Ishikawa (cell line): ENCODE measurements around the gene NKX6-1.

Experiments used
- CREB1 ChIP-seq: IDR thresholded peaks from 2 replicates; pipeline ENCODE4 v1.6.1; 2012; ENCODE audit warnings: low read depth
- EGR1 ChIP-seq: IDR thresholded peaks from 2 replicates; pipeline ENCODE4 v1.6.1; 2012
- EP300 ChIP-seq: IDR thresholded peaks from 2 replicates; pipeline ENCODE4 v1.6.1; 2012; ENCODE audit warnings: borderline replicate concordance
- FOXM1 ChIP-seq: IDR thresholded peaks from 2 replicates; pipeline ENCODE4 v1.6.1; 2012; ENCODE audit warnings: low read depth, borderline replicate concordance
- NFIC ChIP-seq: IDR thresholded peaks from 2 replicates; pipeline ENCODE4 v1.6.1; 2012
- RAD21 ChIP-seq: IDR thresholded peaks from 2 replicates; pipeline ENCODE4 v1.6.1; 2012; ENCODE audit warnings: low read depth
- TAF1 ChIP-seq: IDR thresholded peaks from 2 replicates; pipeline ENCODE4 v1.6.1; 2012; ENCODE audit warnings: low read depth, mild to moderate bottlenecking
- TCF12 ChIP-seq: IDR thresholded peaks from 2 replicates; pipeline ENCODE4 v1.6.1; 2012; ENCODE audit warnings: low read depth
- TEAD4 ChIP-seq: IDR thresholded peaks from 2 replicates; pipeline ENCODE4 v1.6.1; 2012
- TF ChIP-seq, protein P1 (sequence below): IDR thresholded peaks from 2 replicates; pipeline ENCODE4 v1.6.1; 2012; ENCODE audit warnings: low read depth, mild to moderate bottlenecking
- TF ChIP-seq, protein P2 (sequence below): IDR thresholded peaks from 2 replicates; pipeline ENCODE4 v1.6.1; 2012

DNA sequence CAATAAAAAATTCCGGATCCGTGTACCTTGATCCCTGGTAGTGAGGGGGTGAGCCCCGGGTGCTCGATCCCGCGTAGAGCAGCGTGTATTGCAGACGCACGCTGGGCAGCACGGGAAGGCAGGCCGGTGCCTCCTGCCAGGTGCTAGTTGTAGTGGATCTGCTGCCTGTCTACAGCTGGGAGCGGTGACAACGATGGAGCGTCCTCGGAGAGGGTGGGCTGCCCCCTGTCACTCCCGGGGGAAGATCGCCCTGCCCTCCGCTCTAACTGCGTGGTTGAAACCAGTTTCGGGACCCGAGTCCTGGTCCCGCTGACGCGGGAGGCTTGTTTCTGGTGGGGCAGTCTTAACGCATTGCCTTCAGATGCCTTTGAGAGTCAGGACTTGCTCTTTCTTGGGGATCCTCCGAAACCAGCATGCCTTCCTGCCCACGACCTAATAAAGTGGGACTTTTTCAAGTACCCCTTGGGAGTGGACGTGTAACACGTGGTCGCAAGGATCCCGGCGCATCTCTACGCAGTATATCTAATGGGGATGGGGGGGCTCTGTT, 2.7 kb upstream of the NKX6-1 start:
- TF ChIP-seq FOXM1, result no peak
- TF ChIP-seq, protein P1, sequence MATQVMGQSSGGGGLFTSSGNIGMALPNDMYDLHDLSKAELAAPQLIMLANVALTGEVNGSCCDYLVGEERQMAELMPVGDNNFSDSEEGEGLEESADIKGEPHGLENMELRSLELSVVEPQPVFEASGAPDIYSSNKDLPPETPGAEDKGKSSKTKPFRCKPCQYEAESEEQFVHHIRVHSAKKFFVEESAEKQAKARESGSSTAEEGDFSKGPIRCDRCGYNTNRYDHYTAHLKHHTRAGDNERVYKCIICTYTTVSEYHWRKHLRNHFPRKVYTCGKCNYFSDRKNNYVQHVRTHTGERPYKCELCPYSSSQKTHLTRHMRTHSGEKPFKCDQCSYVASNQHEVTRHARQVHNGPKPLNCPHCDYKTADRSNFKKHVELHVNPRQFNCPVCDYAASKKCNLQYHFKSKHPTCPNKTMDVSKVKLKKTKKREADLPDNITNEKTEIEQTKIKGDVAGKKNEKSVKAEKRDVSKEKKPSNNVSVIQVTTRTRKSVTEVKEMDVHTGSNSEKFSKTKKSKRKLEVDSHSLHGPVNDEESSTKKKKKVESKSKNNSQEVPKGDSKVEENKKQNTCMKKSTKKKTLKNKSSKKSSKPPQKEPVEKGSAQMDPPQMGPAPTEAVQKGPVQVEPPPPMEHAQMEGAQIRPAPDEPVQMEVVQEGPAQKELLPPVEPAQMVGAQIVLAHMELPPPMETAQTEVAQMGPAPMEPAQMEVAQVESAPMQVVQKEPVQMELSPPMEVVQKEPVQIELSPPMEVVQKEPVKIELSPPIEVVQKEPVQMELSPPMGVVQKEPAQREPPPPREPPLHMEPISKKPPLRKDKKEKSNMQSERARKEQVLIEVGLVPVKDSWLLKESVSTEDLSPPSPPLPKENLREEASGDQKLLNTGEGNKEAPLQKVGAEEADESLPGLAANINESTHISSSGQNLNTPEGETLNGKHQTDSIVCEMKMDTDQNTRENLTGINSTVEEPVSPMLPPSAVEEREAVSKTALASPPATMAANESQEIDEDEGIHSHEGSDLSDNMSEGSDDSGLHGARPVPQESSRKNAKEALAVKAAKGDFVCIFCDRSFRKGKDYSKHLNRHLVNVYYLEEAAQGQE, result no peak
- no peak for TF ChIP-seq CREB1
- TF ChIP-seq, protein P2, sequence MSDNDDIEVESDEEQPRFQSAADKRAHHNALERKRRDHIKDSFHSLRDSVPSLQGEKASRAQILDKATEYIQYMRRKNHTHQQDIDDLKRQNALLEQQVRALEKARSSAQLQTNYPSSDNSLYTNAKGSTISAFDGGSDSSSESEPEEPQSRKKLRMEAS, result no peak
- no peak for TF ChIP-seq EP300
- TF ChIP-seq RAD21, result no peak
- no peak for TF ChIP-seq TAF1
- TF ChIP-seq EGR1, result no peak
- TF ChIP-seq TCF12, result no peak
- TF ChIP-seq NFIC, result no peak
- TF ChIP-seq TEAD4, result no peak
